ENCODE measurements around the gene LMBRD1. TPM values are rescaled to one million over a fixed set of nuclear protein-coding genes. Genes with fewer than 3 reads are reported as not detected.

LMBRD1 gene
- total and polyA plus RNA-seq, 2 of the 13 experiments (the other 11 are each of a cell fraction or from before 2014, with no cell fraction given): 18.9 to 21.5 TPM

DNA sequence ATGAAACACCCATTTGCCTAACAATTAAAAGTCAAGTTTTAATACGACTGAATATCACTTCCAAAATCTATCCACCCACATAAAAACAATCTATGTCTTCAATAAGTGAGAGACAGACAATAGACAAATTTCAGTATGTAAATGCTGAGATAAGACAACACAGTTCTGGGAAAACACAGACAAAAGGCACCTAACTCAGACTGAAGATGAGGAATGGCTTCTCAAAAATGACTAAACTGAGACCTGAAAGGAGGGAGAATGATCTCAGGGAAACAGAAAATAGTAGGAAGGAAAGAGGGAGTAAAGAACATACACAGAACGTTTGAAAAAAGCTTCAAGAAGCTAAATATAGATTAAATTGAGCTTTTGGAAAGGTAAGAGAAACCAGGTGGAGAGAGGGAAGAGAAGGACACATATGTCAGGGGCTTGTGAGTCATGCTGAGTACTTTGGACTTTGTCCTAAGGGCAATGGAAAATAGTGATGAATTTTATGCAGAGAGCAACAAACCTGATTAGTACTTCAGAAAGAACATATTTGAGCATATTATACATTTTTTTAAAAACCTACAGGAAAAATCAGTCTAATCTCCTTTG, 16.1 kb downstream of the LMBRD1 start (continued):
- 0 out of 2 replicates have a peak, but pooled peaks have one; percentile 12 for TF ChIP-seq THAP11 (CRISPR knock-in tag; IDR thresholded peaks at IDR 0.05)
- no peak for TF ChIP-seq RARG (CRISPR knock-in tag; IDR thresholded peaks at IDR 0.05; ENCODE audit: low read depth)
- TF ChIP-seq, protein P1, sequence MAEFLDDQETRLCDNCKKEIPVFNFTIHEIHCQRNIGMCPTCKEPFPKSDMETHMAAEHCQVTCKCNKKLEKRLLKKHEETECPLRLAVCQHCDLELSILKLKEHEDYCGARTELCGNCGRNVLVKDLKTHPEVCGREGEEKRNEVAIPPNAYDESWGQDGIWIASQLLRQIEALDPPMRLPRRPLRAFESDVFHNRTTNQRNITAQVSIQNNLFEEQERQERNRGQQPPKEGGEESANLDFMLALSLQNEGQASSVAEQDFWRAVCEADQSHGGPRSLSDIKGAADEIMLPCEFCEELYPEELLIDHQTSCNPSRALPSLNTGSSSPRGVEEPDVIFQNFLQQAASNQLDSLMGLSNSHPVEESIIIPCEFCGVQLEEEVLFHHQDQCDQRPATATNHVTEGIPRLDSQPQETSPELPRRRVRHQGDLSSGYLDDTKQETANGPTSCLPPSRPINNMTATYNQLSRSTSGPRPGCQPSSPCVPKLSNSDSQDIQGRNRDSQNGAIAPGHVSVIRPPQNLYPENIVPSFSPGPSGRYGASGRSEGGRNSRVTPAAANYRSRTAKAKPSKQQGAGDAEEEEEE (CRISPR knock-in tag; IDR thresholded peaks at IDR 0.05; ENCODE audit: borderline replicate concordance): no peak
- TF ChIP-seq ETV5 (CRISPR knock-in tag; IDR thresholded peaks at IDR 0.05; ENCODE audit: borderline replicate concordance): no peak
- no peak for TF ChIP-seq KDM2A (CRISPR knock-in tag; IDR thresholded peaks at IDR 0.05; ENCODE audit: borderline replicate concordance, low read depth)
- no peak for TF ChIP-seq ZNF292 (CRISPR knock-in tag; IDR thresholded peaks at IDR 0.05; ENCODE audit: borderline replicate concordance, low read depth)
- TF ChIP-seq SRF (IDR thresholded peaks at IDR 0.05; ENCODE audit: low read depth, low read length): no peak
- TF ChIP-seq, protein P2, sequence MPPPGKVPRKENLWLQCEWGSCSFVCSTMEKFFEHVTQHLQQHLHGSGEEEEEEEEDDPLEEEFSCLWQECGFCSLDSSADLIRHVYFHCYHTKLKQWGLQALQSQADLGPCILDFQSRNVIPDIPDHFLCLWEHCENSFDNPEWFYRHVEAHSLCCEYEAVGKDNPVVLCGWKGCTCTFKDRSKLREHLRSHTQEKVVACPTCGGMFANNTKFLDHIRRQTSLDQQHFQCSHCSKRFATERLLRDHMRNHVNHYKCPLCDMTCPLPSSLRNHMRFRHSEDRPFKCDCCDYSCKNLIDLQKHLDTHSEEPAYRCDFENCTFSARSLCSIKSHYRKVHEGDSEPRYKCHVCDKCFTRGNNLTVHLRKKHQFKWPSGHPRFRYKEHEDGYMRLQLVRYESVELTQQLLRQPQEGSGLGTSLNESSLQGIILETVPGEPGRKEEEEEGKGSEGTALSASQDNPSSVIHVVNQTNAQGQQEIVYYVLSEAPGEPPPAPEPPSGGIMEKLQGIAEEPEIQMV (CRISPR knock-in tag; IDR thresholded peaks at IDR 0.05; ENCODE audit: low read depth): no peak
- TF ChIP-seq, protein P3, sequence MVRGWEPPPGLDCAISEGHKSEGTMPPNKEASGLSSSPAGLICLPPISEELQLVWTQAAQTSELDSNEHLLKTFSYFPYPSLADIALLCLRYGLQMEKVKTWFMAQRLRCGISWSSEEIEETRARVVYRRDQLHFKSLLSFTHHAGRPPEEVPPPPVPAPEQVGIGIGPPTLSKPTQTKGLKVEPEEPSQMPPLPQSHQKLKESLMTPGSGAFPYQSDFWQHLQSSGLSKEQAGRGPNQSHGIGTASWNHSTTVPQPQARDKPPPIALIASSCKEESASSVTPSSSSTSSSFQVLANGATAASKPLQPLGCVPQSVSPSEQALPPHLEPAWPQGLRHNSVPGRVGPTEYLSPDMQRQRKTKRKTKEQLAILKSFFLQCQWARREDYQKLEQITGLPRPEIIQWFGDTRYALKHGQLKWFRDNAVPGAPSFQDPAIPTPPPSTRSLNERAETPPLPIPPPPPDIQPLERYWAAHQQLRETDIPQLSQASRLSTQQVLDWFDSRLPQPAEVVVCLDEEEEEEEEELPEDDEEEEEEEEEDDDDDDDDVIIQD (CRISPR knock-in tag; IDR thresholded peaks at IDR 0.05; ENCODE audit: low read depth): peak; percentile 44; the same call in 1 of the 2 replicates
- no peak for TF ChIP-seq POLR2AphosphoS2 (IDR thresholded peaks at IDR 0.05; ENCODE audit: low read depth, low read length)
- peak; percentile 46; the same call in 1 of the 2 replicates for TF ChIP-seq GATAD2A (CRISPR knock-in tag; IDR thresholded peaks at IDR 0.05)
- peak; percentile 87 for TF ChIP-seq HNF4G (IDR thresholded peaks at IDR 0.05; ENCODE audit: borderline replicate concordance, low read depth, low read length)
- TF ChIP-seq HNF4G (CRISPR knock-in tag; IDR thresholded peaks at IDR 0.05; ENCODE audit: borderline replicate concordance, low read depth): peak; percentile 80; the same call in 1 of the 2 replicates
- TF ChIP-seq GFI1 (CRISPR knock-in tag; IDR thresholded peaks at IDR 0.05; ENCODE audit: borderline replicate concordance): no peak
- TF ChIP-seq MAZ (IDR thresholded peaks at IDR 0.05; ENCODE audit: borderline replicate concordance, low read depth, low read length): no peak
- no peak for TF ChIP-seq MAZ (CRISPR knock-in tag; IDR thresholded peaks at IDR 0.05; ENCODE audit: low read depth)
- no peak for TF ChIP-seq NR1H2 (CRISPR knock-in tag; IDR thresholded peaks at IDR 0.05; ENCODE audit: borderline replicate concordance, low read depth)
- TF ChIP-seq, protein P4, sequence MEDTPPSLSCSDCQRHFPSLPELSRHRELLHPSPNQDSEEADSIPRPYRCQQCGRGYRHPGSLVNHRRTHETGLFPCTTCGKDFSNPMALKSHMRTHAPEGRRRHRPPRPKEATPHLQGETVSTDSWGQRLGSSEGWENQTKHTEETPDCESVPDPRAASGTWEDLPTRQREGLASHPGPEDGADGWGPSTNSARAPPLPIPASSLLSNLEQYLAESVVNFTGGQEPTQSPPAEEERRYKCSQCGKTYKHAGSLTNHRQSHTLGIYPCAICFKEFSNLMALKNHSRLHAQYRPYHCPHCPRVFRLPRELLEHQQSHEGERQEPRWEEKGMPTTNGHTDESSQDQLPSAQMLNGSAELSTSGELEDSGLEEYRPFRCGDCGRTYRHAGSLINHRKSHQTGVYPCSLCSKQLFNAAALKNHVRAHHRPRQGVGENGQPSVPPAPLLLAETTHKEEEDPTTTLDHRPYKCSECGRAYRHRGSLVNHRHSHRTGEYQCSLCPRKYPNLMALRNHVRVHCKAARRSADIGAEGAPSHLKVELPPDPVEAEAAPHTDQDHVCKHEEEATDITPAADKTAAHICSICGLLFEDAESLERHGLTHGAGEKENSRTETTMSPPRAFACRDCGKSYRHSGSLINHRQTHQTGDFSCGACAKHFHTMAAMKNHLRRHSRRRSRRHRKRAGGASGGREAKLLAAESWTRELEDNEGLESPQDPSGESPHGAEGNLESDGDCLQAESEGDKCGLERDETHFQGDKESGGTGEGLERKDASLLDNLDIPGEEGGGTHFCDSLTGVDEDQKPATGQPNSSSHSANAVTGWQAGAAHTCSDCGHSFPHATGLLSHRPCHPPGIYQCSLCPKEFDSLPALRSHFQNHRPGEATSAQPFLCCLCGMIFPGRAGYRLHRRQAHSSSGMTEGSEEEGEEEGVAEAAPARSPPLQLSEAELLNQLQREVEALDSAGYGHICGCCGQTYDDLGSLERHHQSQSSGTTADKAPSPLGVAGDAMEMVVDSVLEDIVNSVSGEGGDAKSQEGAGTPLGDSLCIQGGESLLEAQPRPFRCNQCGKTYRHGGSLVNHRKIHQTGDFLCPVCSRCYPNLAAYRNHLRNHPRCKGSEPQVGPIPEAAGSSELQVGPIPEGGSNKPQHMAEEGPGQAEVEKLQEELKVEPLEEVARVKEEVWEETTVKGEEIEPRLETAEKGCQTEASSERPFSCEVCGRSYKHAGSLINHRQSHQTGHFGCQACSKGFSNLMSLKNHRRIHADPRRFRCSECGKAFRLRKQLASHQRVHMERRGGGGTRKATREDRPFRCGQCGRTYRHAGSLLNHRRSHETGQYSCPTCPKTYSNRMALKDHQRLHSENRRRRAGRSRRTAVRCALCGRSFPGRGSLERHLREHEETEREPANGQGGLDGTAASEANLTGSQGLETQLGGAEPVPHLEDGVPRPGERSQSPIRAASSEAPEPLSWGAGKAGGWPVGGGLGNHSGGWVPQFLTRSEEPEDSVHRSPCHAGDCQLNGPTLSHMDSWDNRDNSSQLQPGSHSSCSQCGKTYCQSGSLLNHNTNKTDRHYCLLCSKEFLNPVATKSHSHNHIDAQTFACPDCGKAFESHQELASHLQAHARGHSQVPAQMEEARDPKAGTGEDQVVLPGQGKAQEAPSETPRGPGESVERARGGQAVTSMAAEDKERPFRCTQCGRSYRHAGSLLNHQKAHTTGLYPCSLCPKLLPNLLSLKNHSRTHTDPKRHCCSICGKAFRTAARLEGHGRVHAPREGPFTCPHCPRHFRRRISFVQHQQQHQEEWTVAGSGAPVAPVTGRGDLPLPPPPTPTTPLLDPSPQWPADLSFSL (CRISPR knock-in tag; IDR thresholded peaks at IDR 0.05): no peak
- TF ChIP-seq NCOA1 (CRISPR knock-in tag; IDR thresholded peaks at IDR 0.05): no peak

All from HepG2 (cell line).